Endothelial cell of umbilical vein (primary cell): ENCODE data around the gene DYNC1H1. TPM values are rescaled to one million over a fixed set of nuclear protein-coding genes. Genes with fewer than 3 reads are reported as not detected.

ENCODE experiments used
- BruUV-seq: library from RNA; stranded (reverse); fragments of 400-500 nt; replicated peaks from 2 replicates; lab custom pipeline; 2021; lab: Mats Ljungman, UMichigan
- CTCF ChIA-PET: fragments of 300-600, 350-600 bp; sonication (Branson Sonifier 250); formaldehyde crosslinking; loops from one replicate; lab custom pipeline; 2021; ENCODE audit warnings: antibody characterized with exemption, inconsistent platforms; lab: Charles Lee
- POLR2A ChIA-PET: fragments of 300-600, 350-600 bp; sonication (Branson Sonifier 250); formaldehyde crosslinking; loops from one replicate; lab custom pipeline; 2021; ENCODE audit warnings: antibody characterized with exemption, inconsistent platforms; lab: Charles Lee
- DNase-seq: peaks from one replicate; pipeline ENCODE4 v3.0.0-alpha.2; 2011; ENCODE audit warnings: low read depth, low spot score
- FAIRE-seq: peaks from 2 replicates; lab custom pipeline; 2011; peaks lifted over from hg19 to GRCh38; lab: Jason Lieb, UNC
- H2AFZ ChIP-seq: 2 replicates; pipeline ENCODE4 v1.6.0; 2012; ENCODE audit warnings: low read depth, low read length, control low read depth, inconsistent platforms
- H3K27ac ChIP-seq: 2 replicates; pipeline ENCODE4 v1.5.1; 2011; ENCODE audit warnings: low read depth, mild to moderate bottlenecking, control low read depth, low read length, moderate library complexity; ENCODE audit not compliant: insufficient read depth
- H3K27me3 ChIP-seq, 2 experiments: 2 replicates each; pipeline versions ENCODE4 v1.6.0 to v1.6.1; 2011; ENCODE audit warnings: low read length in 2 of 2, mixed read lengths in 1 of 2; ENCODE audit not compliant: control insufficient read depth in 2 of 2, insufficient read depth in 2 of 2
- H3K36me3 ChIP-seq, 2 experiments: 2 replicates in 1 of 2; 3 replicates in 1 of 2; pipeline ENCODE4 v1.5.1; 2011; ENCODE audit warnings: low read length in 2 of 2, mild to moderate bottlenecking in 1 of 2, moderate library complexity in 1 of 2; ENCODE audit not compliant: control insufficient read depth in 2 of 2, insufficient read depth in 2 of 2; ENCODE audit errors: extremely low read depth in 1 of 2
- H3K4me1 ChIP-seq: 3 replicates; pipeline ENCODE4 v1.5.1; 2011; ENCODE audit warnings: mild to moderate bottlenecking, low read length; ENCODE audit not compliant: control insufficient read depth, insufficient read depth; ENCODE audit errors: extremely low read depth
- H3K4me2 ChIP-seq: 2 replicates; pipeline ENCODE4 v1.6.1; 2011; ENCODE audit warnings: low read length, control low read depth, mixed read lengths; ENCODE audit not compliant: insufficient read depth
- H3K4me3 ChIP-seq, 3 experiments: fragments of 200-600 bp in 1 of 3; sonication (generic), shearing (Covaris generic) in 1 of 3; replicated peaks in 1 of 3; 2 replicates each; pipeline ENCODE4 v1.5.1; 2011 to 2016; ENCODE audit warnings: control low read depth in 3 of 3, low read length in 3 of 3, mild to moderate bottlenecking in 2 of 3, inconsistent platforms in 1 of 3, low read depth in 1 of 3, moderate library complexity in 1 of 3; ENCODE audit not compliant: insufficient read depth in 1 of 3
- H3K79me2 ChIP-seq: 2 replicates; pipeline ENCODE4 v1.6.0; 2012; ENCODE audit warnings: low read length, inconsistent platforms; ENCODE audit not compliant: control insufficient read depth, insufficient read depth
- H3K9ac ChIP-seq: replicated peaks from 2 replicates; pipeline ENCODE3; 2011; ENCODE audit warnings: low read length, control low read depth; ENCODE audit not compliant: insufficient read depth; ENCODE audit errors: extremely low read depth
- H3K9me1 ChIP-seq: replicated peaks from 3 replicates; pipeline ENCODE4 v1.6.0; 2011; ENCODE audit warnings: mild to moderate bottlenecking, low read length; ENCODE audit not compliant: control insufficient read depth, insufficient read depth; ENCODE audit errors: extremely low read depth
- H3K9me3 ChIP-seq: replicated peaks from 2 replicates; pipeline ENCODE4 v1.5.1; 2012; ENCODE audit warnings: low read length, inconsistent platforms; ENCODE audit not compliant: control insufficient read depth, insufficient read depth
- H4K20me1 ChIP-seq: replicated peaks from 2 replicates; pipeline ENCODE3; 2011; ENCODE audit warnings: mild to moderate bottlenecking, low read length; ENCODE audit not compliant: control insufficient read depth, insufficient read depth; ENCODE audit errors: extremely low read depth
- EZH2 ChIP-seq: IDR thresholded peaks from 2 replicates; pipeline ENCODE4 v1.6.1; 2012; ENCODE audit warnings: borderline replicate concordance, low read depth, mild to moderate bottlenecking, moderate library complexity, low read length, inconsistent platforms; ENCODE audit not compliant: severe bottlenecking
- FOS ChIP-seq: IDR thresholded peaks from 2 replicates; pipeline ENCODE4 v1.6.1; 2011; ENCODE audit warnings: mild to moderate bottlenecking, low read length, moderate library complexity, borderline replicate concordance; ENCODE audit not compliant: insufficient read depth
- GATA2 ChIP-seq: IDR thresholded peaks from 2 replicates; pipeline ENCODE4 v1.7.0; 2011; ENCODE audit warnings: low read depth, mild to moderate bottlenecking, moderate library complexity, mixed read lengths, low read length; ENCODE audit not compliant: insufficient read length, insufficient read depth
- JUN ChIP-seq: IDR thresholded peaks from 2 replicates; pipeline ENCODE4 v1.6.1; 2011; ENCODE audit warnings: borderline replicate concordance, low read depth; ENCODE audit not compliant: insufficient read length, insufficient read depth
- MYC ChIP-seq: IDR thresholded peaks from one replicate; pipeline ENCODE4 v1.6.1; 2011; ENCODE audit warnings: mild to moderate bottlenecking, low read depth, low read length
- POLR2A ChIP-seq: IDR thresholded peaks from 2 replicates; pipeline ENCODE4 v1.6.1; 2012; ENCODE audit warnings: low read depth, mild to moderate bottlenecking, control low read depth, low read length
- POLR2AphosphoS5 ChIP-seq: IDR thresholded peaks from 2 replicates; pipeline ENCODE4 v1.6.1; 2012; ENCODE audit warnings: low read depth, mild to moderate bottlenecking, control low read depth, low read length, moderate library complexity; ENCODE audit not compliant: insufficient read depth
- dilution Hi-C: fragments of 300-500 bp; cut with MboI; formaldehyde crosslinking; loops from one replicate; pipeline ENCODE4 v1.15.0; 2019; ENCODE audit warnings: low sequenced_read_pairs; ENCODE audit not compliant: extremely low pct_ligation_motif_present
- intact Hi-C: fragments of 100-400 bp; cut with micrococcal nuclease; formaldehyde crosslinking; loops from one replicate; pipeline ENCODE4 v1.10.0; 2022
- polyA plus RNA-seq, 4 experiments: library from polyadenylated mRNA; depleted of rRNA in 3 of 4; stranded (reverse) in 3 of 4; unstranded in 1 of 4; fragments of >200 nt; gene quantifications; 2 replicates each; pipeline versions ENCODE4 v1.2.1 to v1.2.3, GENCODE V29; 2011 to 2012; ENCODE audit warnings: missing spikeins in 1 of 4
- total RNA-seq: library from RNA; stranded (reverse); gene quantifications from 2 replicates; pipeline ENCODE4 v1.2.3, GENCODE V29; 2021
- TF ChIP-seq, protein P1 (sequence below), 2 donors: IDR thresholded peaks; 1 replicate in 1 of 2; 2 replicates in 1 of 2; pipeline ENCODE4 v1.5.1; 2011; ENCODE audit warnings: low read length in 2 of 2, mild to moderate bottlenecking in 2 of 2, moderate library complexity in 2 of 2, control low read depth in 1 of 2, inconsistent platforms in 1 of 2, low read depth in 1 of 2; ENCODE audit not compliant: insufficient read depth in 1 of 2; ENCODE audit errors: extremely low read depth in 1 of 2
- TF ChIP-seq, protein P2 (sequence below): IDR thresholded peaks from 2 replicates; pipeline ENCODE4 v1.6.1; 2011; ENCODE audit not compliant: insufficient read depth, insufficient read length

Gene DYNC1H1
- total and polyA plus RNA-seq, 2 donors (not counting 3 experiments of a cell fraction or from before 2014, with no cell fraction given) = 254 to 648 TPM

DNA sequence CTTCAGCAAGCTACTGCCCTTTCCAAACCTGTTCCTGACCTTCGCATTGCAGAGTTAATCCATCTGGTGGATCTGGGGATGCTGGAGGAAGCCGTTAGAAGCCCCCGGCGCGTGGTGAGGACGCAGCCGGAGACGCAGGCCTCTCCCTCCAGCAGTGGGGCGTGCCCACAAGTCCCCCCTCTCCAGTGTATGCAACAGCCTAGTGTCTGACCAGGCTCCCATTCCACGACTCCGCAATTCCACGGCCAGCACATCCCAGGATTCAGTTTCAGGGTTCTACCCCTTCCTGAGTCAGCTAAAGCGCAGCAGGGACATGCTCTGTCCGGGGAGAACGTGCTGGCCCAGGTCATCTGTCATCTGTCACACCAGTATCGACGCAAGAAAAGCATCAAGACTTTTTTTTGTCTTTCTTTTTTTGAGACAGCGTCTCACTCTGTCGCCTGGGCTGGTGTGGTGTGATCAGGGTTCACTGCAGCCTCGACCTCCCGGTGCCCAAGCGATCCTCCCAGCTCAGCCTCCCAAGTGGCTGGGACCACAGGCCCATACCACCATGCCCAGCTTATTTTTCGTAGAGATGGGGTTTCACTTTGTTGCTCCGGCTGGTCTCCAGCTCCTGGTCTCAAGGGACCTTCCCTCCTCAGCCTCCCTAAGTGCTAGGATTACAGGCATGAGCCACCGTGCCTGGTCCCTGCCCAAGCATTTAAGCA lies 8.0 kb upstream of the DYNC1H1 start:
- H3K79me2 ChIP-seq = no peaks in the 10 kb centered on the region
- no peak overlapping the region for H3K27ac ChIP-seq
- no peaks in the 10 kb centered on the region for H3K36me3 ChIP-seq
- FAIRE-seq (no peak), DNase-seq (no peak)
- H3K4me3 ChIP-seq = no peak overlapping the region
- H3K9ac ChIP-seq = no peak overlapping the region
- dilution Hi-C loops (no loop called here), intact Hi-C loops (no loop called here)
- no peaks in the 10 kb centered on the region for H3K4me1 ChIP-seq
- H2AFZ ChIP-seq = no peak overlapping the region
- no peaks in the 10 kb centered on the region for H3K9me3 ChIP-seq
- no peaks in the 10 kb centered on the region for H4K20me1 ChIP-seq
- TF ChIP-seq GATA2 (no peak), POLR2A (no peak), EZH2 (no peak), JUN (no peak), MYC (no peak), FOS (no peak), POLR2AphosphoS5 (no peak)
- TF ChIP-seq, protein P1, sequence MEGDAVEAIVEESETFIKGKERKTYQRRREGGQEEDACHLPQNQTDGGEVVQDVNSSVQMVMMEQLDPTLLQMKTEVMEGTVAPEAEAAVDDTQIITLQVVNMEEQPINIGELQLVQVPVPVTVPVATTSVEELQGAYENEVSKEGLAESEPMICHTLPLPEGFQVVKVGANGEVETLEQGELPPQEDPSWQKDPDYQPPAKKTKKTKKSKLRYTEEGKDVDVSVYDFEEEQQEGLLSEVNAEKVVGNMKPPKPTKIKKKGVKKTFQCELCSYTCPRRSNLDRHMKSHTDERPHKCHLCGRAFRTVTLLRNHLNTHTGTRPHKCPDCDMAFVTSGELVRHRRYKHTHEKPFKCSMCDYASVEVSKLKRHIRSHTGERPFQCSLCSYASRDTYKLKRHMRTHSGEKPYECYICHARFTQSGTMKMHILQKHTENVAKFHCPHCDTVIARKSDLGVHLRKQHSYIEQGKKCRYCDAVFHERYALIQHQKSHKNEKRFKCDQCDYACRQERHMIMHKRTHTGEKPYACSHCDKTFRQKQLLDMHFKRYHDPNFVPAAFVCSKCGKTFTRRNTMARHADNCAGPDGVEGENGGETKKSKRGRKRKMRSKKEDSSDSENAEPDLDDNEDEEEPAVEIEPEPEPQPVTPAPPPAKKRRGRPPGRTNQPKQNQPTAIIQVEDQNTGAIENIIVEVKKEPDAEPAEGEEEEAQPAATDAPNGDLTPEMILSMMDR (IDR thresholded peaks at IDR 0.05; ENCODE audit: extremely low read depth in 1 of 2, insufficient read depth in 1 of 2, low read depth in 1 of 2, low read length in 2 of 2) = no peak
- TF ChIP-seq, protein P2, sequence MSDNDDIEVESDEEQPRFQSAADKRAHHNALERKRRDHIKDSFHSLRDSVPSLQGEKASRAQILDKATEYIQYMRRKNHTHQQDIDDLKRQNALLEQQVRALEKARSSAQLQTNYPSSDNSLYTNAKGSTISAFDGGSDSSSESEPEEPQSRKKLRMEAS = no peak
- no peaks in the 10 kb centered on the region for H3K27me3 ChIP-seq
- no peak overlapping the region for H3K4me2 ChIP-seq
- no peaks in the 10 kb centered on the region for H3K9me1 ChIP-seq
- BruUV-seq = no TSS peak
- CTCF ChIA-PET = interaction anchor here (0.7 to 8.7 kb wide), 4 partner anchors 8 to 249 kb away, joined by 3 to 124 read pairs (median 4); no protein-coding TSS in a partner anchor
- POLR2A ChIA-PET = no interaction called here
